MM.1S (cell line): ENCODE measurements around the gene RIMBP3C.
"Not testable (repeated sequence)": the region's sequence is repeated elsewhere in the genome, so short reads cannot be mapped to it uniquely, and the experiment has no call there.

Source experiments
- DNase-seq: peaks from one replicate; pipeline ENCODE4 v3.0.0-alpha.2; 2015
- H2AFZ ChIP-seq: fragments of 300-600 bp; sonication (generic); 2 replicates; pipeline ENCODE4 v1.6.0; 2016; ENCODE audit warnings: antibody characterized with exemption, low read length
- H3F3A ChIP-seq: fragments of 300-600 bp; sonication (generic); 2 replicates; pipeline ENCODE4 v1.6.1; 2016; ENCODE audit warnings: mild to moderate bottlenecking, antibody characterized with exemption, low read length, moderate library complexity, mixed read lengths; ENCODE audit not compliant: insufficient read depth
- H3K27ac ChIP-seq: fragments of 300-600 bp; sonication (generic); 2 replicates; pipeline ENCODE4 v1.5.1; 2016; ENCODE audit warnings: mild to moderate bottlenecking, low read length
- H3K27me3 ChIP-seq: fragments of 300-600 bp; sonication (generic); replicated peaks from 2 replicates; pipeline ENCODE4 v1.6.0; 2016; ENCODE audit warnings: low read length; ENCODE audit not compliant: insufficient read depth
- H3K36me3 ChIP-seq: fragments of 300-600 bp; sonication (generic); replicated peaks from 2 replicates; pipeline ENCODE4 v1.6.1; 2016; ENCODE audit warnings: mild to moderate bottlenecking, low read length, mixed read lengths; ENCODE audit not compliant: insufficient read depth
- H3K4me1 ChIP-seq: fragments of 300-600 bp; sonication (generic); 2 replicates; pipeline ENCODE4 v1.6.1; 2016; ENCODE audit warnings: low read length, mixed read lengths
- H3K4me2 ChIP-seq: fragments of 300-600 bp; sonication (generic); 2 replicates; pipeline ENCODE4 v1.6.0; 2016; ENCODE audit warnings: low read depth, low read length
- H3K4me3 ChIP-seq: fragments of 300-600 bp; sonication (generic); 2 replicates; pipeline ENCODE4 v1.5.1; 2016; ENCODE audit warnings: low read length, mixed read lengths
- H3K79me2 ChIP-seq: fragments of 300-600 bp; sonication (generic); 2 replicates; pipeline ENCODE4 v1.6.1; 2016; ENCODE audit warnings: mixed run types, low read length, mixed read lengths
- H3K9ac ChIP-seq: fragments of 300-600 bp; sonication (generic); 2 replicates; pipeline ENCODE4 v1.6.1; 2016; ENCODE audit warnings: low read length, mixed read lengths
- H3K9me2 ChIP-seq: fragments of 300-600 bp; sonication (generic); replicated peaks from 2 replicates; pipeline ENCODE4 v1.6.1; 2016; ENCODE audit warnings: mild to moderate bottlenecking, low read length, mixed read lengths; ENCODE audit not compliant: insufficient read depth
- H3K9me3 ChIP-seq: fragments of 300-600 bp; sonication (generic); replicated peaks from 2 replicates; pipeline ENCODE4 v1.6.1; 2016; ENCODE audit warnings: mild to moderate bottlenecking, low read length, mixed read lengths; ENCODE audit not compliant: insufficient read depth
- H4K20me1 ChIP-seq: fragments of 300-600 bp; sonication (generic); 2 replicates; pipeline ENCODE4 v1.6.1; 2016; ENCODE audit warnings: mild to moderate bottlenecking, low read length, moderate library complexity, mixed read lengths; ENCODE audit not compliant: insufficient read depth
- CTCF ChIP-seq: fragments of 300-600 bp; sonication (generic); IDR thresholded peaks from 2 replicates; pipeline ENCODE4 v1.5.1; 2016; ENCODE audit warnings: antibody characterized with exemption, low read length, mixed read lengths
- EZH2 ChIP-seq: fragments of 300-600 bp; sonication (generic); optimal IDR thresholded peaks from 2 replicates; pipeline ENCODE3; 2017; ENCODE audit warnings: low read depth, mild to moderate bottlenecking, antibody characterized with exemption, low read length, mixed read lengths
- EZH2phosphoT487 ChIP-seq: fragments of 300-600 bp; sonication (generic); IDR thresholded peaks from 2 replicates; pipeline ENCODE4 v1.6.1; 2018; ENCODE audit warnings: antibody characterized with exemption, low read length

The RIMBP3C gene

GRCh38 chr22:21551361-21551760 lies at the start of gene RIMBP3C:
TSS of gene RIMBP3C (minus strand) at chr22:21551461. CDS start at chr22:21550976, 485 bp downstream.
- not testable (repeated sequence) for H3K27me3 ChIP-seq, H2AFZ ChIP-seq, H3K4me3 ChIP-seq, H3K9me2 ChIP-seq, DNase-seq, H4K20me1 ChIP-seq, H3K4me1 ChIP-seq, H3K4me2 ChIP-seq, H3K9me3 ChIP-seq, H3K36me3 ChIP-seq, H3K9ac ChIP-seq, H3K79me2 ChIP-seq, H3K27ac ChIP-seq, H3F3A ChIP-seq

GRCh38 chr22:21599053-21599893 lies 48.0 kb upstream of the RIMBP3C start:
- H2AFZ ChIP-seq: no peak overlapping the region
- H4K20me1 ChIP-seq: peaks cover 19% of the 10 kb centered on the region
- TF ChIP-seq CTCF: no peak
- no peak for TF ChIP-seq EZH2
- TF ChIP-seq EZH2phosphoT487: no peak
- no peaks in the 10 kb centered on the region for H3K9me3 ChIP-seq
- H3K36me3 ChIP-seq: no peaks in the 10 kb centered on the region
- no peaks in the 10 kb centered on the region for H3K4me1 ChIP-seq
- no peak for DNase-seq
- H3K4me3 ChIP-seq: no peak overlapping the region
- no peak overlapping the region for H3K27ac ChIP-seq
- H3K9me2 ChIP-seq: no peaks in the 10 kb centered on the region
- no peak overlapping the region for H3K9ac ChIP-seq
- no peaks in the 10 kb centered on the region for H3K27me3 ChIP-seq
- H3F3A ChIP-seq: no peaks in the 10 kb centered on the region
- H3K4me2 ChIP-seq: no peak overlapping the region
- H3K79me2 ChIP-seq: peaks cover 97% of the 10 kb centered on the region

GRCh38 chr22:21598302-21598701 lies 47.0 kb upstream of the RIMBP3C start:
- Histone ChIP-seq H3K4me2 (no peak overlapping the region), H3K4me3 (no peak overlapping the region), H2AFZ (no peak overlapping the region), H3K27ac (no peak overlapping the region), H4K20me1 (peaks cover 26% of the 10 kb centered on the region; the same call in 1 of the 2 replicates), H3K27me3 (no peaks in the 10 kb centered on the region), H3K4me1 (no peaks in the 10 kb centered on the region), H3K36me3 (no peaks in the 10 kb centered on the region), H3K79me2 (peaks cover 99% of the 10 kb centered on the region), H3K9me2 (no peaks in the 10 kb centered on the region), H3K9ac (no peak overlapping the region), H3K9me3 (no peaks in the 10 kb centered on the region), H3F3A (no peaks in the 10 kb centered on the region)
- TF ChIP-seq EZH2 (no peak), EZH2phosphoT487 (no peak), CTCF (no peak)
- DNase-seq: no peak

GRCh38 chr22:21596356-21597135 lies 45.3 kb upstream of the RIMBP3C start:
- not testable (repeated sequence) for H3K4me1 ChIP-seq, H2AFZ ChIP-seq, H3K4me3 ChIP-seq, H3K27ac ChIP-seq, DNase-seq, H3K36me3 ChIP-seq, H3K9me2 ChIP-seq, H3F3A ChIP-seq, H3K27me3 ChIP-seq, H3K9ac ChIP-seq, H3K9me3 ChIP-seq, H3K4me2 ChIP-seq
- Histone ChIP-seq H3K79me2 (peaks cover 100% of the 10 kb centered on the region), H4K20me1 (peaks cover 35% of the 10 kb centered on the region)
